ENCODE results near the gene RDH11. TPM values are rescaled to one million over a fixed set of nuclear protein-coding genes. Genes with fewer than 3 reads are reported as not detected.
"Not testable (repeated sequence)": the region's sequence is repeated elsewhere in the genome, so short reads cannot be mapped to it uniquely, and the experiment has no call there.

Gene RDH11
- total RNA-seq, 1 donor from 2014 or later: 50.4 TPM

DNA sequence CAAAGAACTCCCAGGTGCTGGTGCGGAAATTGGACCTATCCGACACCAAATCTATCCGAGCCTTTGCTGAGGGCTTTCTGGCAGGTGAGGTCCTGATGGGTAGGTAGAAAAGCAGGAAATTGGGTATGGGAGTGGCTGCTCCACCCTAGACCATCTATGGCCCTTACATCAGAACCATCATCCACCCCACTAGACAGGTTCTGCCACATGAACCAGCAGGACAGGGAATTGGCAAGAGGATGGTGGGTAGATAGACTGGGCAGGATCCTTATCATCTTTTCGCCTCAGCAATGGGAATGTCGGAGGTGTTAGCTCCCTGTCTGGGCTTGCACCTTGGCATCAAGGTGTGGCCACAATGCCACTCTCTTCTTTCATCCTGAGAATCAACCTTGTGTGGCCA lies 29.6 kb upstream of the RDH11 start:
- intact Hi-C loops (cut with DNase I): no loop called here
- no peak for DNase-seq
- H3K36me3 ChIP-seq: no peaks in the 10 kb centered on the region
- no peak for ATAC-seq
- no peak overlapping the region for H3K27ac ChIP-seq
- no peak overlapping the region for H3K4me3 ChIP-seq
- H3K4me1 ChIP-seq: no peaks in the 10 kb centered on the region
- no peaks in the 10 kb centered on the region for H3K27me3 ChIP-seq (ENCODE audit: low read depth)
- no peaks in the 10 kb centered on the region for H3K9me3 ChIP-seq
- TF ChIP-seq CTCF (IDR thresholded peaks at IDR 0.05): no peak

- no peak for DNase-seq
Measured at GRCh38 chr14:67722293-67722692, 26.7 kb upstream of the RDH11 start.

DNA sequence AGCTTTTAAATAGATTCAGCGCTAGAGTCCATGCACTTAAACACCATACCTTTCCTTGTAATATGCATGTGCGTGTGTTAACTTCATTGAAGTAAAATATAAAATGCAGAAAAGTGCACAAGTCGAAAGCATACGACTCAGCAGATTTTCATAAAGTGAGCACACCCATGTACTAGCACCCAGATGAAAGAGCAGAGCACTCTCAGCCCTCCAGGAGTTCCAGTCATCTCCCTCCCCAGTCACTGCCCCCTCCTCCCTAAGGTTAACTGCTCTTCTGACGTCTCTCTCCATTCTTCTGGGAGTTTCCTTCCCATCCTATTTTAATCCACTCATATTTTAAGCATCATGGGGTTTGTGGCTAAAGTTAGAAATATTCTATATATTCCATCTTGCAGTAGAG lies 26.3 kb upstream of the RDH11 start:
- intact Hi-C loops (cut with DNase I): no loop called here
- Histone ChIP-seq H3K9me3 (no peaks in the 10 kb centered on the region), H3K36me3 (no peaks in the 10 kb centered on the region), H3K27me3 (ENCODE audit: low read depth) (no peaks in the 10 kb centered on the region), H3K27ac (no peak overlapping the region), H3K4me3 (no peak overlapping the region), H3K4me1 (no peaks in the 10 kb centered on the region)
- ATAC-seq: no peak
- TF ChIP-seq CTCF (IDR thresholded peaks at IDR 0.05): no peak
- DNase-seq: no peak

More at GRCh38 chr14:67722293-67722692, 26.7 kb upstream of the RDH11 start:
- intact Hi-C loops (cut with DNase I): no loop called here
- Histone ChIP-seq H3K27me3 (ENCODE audit: low read depth) (no peaks in the 10 kb centered on the region), H3K4me1 (no peaks in the 10 kb centered on the region), H3K36me3 (no peaks in the 10 kb centered on the region), H3K27ac (no peak overlapping the region), H3K9me3 (no peaks in the 10 kb centered on the region), H3K4me3 (no peak overlapping the region)
- peak in 1 of 2 donors; percentile 29 for ATAC-seq
- TF ChIP-seq CTCF (IDR thresholded peaks at IDR 0.05): no peak

- Histone ChIP-seq H3K4me3 (no peak overlapping the region), H3K27me3 (ENCODE audit: low read depth) (no peaks in the 10 kb centered on the region), H3K9me3 (no peaks in the 10 kb centered on the region), H3K36me3 (no peaks in the 10 kb centered on the region), H3K4me1 (no peaks in the 10 kb centered on the region), H3K27ac (no peak overlapping the region)
- no peak for TF ChIP-seq CTCF (IDR thresholded peaks at IDR 0.05)
- DNase-seq (no peak), ATAC-seq (no peak)
- intact Hi-C loops (cut with DNase I): no loop called here
Measured at GRCh38 chr14:67719866-67720265, 24.3 kb upstream of the RDH11 start.

DNA sequence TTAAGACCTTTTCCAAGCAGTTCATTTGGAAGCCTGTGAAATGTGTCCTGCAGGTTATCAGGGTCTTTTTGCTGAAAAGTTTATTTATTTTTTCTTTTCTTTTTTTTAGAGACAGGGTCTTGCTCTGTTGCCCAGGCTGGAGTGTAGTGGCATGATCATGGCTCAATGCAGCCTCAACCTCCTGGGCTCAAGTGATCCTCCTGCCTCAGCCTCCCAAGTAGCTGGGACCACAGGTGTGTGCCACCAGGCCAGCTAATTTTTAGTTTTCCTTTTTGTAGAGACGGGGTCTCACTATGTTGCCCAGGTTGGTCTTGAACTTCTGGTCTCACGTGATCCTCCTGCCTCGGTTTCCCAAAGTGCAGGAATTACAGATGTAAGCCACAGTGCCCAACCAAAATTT lies 23.8 kb upstream of the RDH11 start:
- H3K4me1 ChIP-seq; DNase-seq; H3K4me3 ChIP-seq; ATAC-seq; H3K36me3 ChIP-seq; H3K9me3 ChIP-seq; H3K27me3 ChIP-seq (ENCODE audit: low read depth); H3K27ac ChIP-seq; intact Hi-C loops (cut with DNase I): not testable (repeated sequence)

DNA sequence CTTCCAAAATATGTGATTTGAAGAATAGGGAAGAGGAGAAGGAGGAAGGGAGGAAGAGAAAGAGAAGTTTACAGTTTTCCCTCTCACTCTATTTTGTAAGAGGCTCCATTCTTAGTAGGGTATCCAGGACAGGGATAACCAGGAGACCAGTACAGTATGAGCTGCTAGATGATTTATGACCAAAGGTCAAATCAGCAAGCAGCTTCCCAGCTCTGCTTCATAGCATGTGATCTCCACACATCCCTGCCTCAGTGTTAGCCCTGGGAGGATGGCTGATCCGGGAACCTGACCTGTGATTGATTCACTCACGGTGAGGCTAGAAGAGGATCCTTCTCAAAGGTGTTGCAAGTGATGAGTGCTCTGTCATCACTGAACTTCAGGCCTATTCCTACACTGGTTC lies 22.7 kb upstream of the RDH11 start:
- ATAC-seq (no peak), DNase-seq (no peak)
- no peaks in the 10 kb centered on the region for H3K27me3 ChIP-seq (ENCODE audit: low read depth)
- intact Hi-C loops (cut with DNase I): no loop called here
- no peaks in the 10 kb centered on the region for H3K9me3 ChIP-seq
- H3K4me1 ChIP-seq: no peaks in the 10 kb centered on the region
- H3K27ac ChIP-seq: no peak overlapping the region
- H3K4me3 ChIP-seq: no peak overlapping the region
- no peak for TF ChIP-seq CTCF (IDR thresholded peaks at IDR 0.05)
- no peaks in the 10 kb centered on the region for H3K36me3 ChIP-seq
